HepG2 (cell line): ENCODE data around the gene RTP2. TPM values are rescaled to one million over a fixed set of nuclear protein-coding genes. Genes with fewer than 3 reads are reported as not detected.
A peak's percentile ranks its signal among the peaks of the same experiment; 100 is the strongest.

Experiments
- CBX5 ChIP-seq: sonication (generic); formaldehyde crosslinking; IDR thresholded peaks from 2 replicates; pipeline ENCODE4 v1.4.0; 2020; ENCODE audit warnings: missing genetic modification reagents, borderline replicate concordance
- FLYWCH1 ChIP-seq: sonication (generic); formaldehyde crosslinking; IDR thresholded peaks from 2 replicates; pipeline ENCODE4 v1.8.1; 2023; ENCODE audit warnings: mild to moderate bottlenecking, missing genetic modification reagents
- FOXO1 ChIP-seq: sonication (generic); formaldehyde crosslinking; IDR thresholded peaks from 2 replicates; pipeline ENCODE4 v1.4.0; 2020; ENCODE audit warnings: missing genetic modification reagents
- HNF1A ChIP-seq, 2 experiments: sonication (generic) in 1 of 2; formaldehyde crosslinking in 1 of 2; IDR thresholded peaks; 2 replicates each; pipeline versions ENCODE4 v1.4.0 to v1.6.1; 2016 to 2020; ENCODE audit warnings: borderline replicate concordance in 1 of 2, low read depth in 1 of 2, mild to moderate bottlenecking in 1 of 2, missing genetic modification reagents in 1 of 2
- KDM2A ChIP-seq: sonication (generic); formaldehyde crosslinking; IDR thresholded peaks from 2 replicates; pipeline ENCODE4 v1.4.0; 2020; ENCODE audit warnings: low read depth, missing genetic modification reagents, borderline replicate concordance
- KDM5B ChIP-seq: sonication (generic); formaldehyde crosslinking; IDR thresholded peaks from 2 replicates; pipeline ENCODE4 v1.4.0; 2020; ENCODE audit warnings: missing genetic modification reagents, mild to moderate bottlenecking, borderline replicate concordance
- NFAT5 ChIP-seq: sonication (generic); formaldehyde crosslinking; IDR thresholded peaks from 2 replicates; pipeline ENCODE4 v1.4.0; 2020; ENCODE audit warnings: missing genetic modification reagents
- PHF8 ChIP-seq: sonication (generic); formaldehyde crosslinking; IDR thresholded peaks from 2 replicates; pipeline ENCODE4 v1.5.0; 2020; ENCODE audit warnings: missing genetic modification reagents
- RBFOX2 ChIP-seq: fragments of 200-400 bp; formaldehyde crosslinking; IDR thresholded peaks from 2 replicates; pipeline ENCODE4 v1.6.1; 2017; ENCODE audit warnings: low read depth, mild to moderate bottlenecking, low read length
- SMC3 ChIP-seq: IDR thresholded peaks from 2 replicates; pipeline ENCODE4 v1.6.1; 2011; ENCODE audit warnings: low read length, improper control_type of control experiment
- SYNCRIP ChIP-seq: fragments of 200-400 bp; formaldehyde crosslinking; IDR thresholded peaks from 2 replicates; pipeline ENCODE4 v1.6.1; 2018; ENCODE audit warnings: mild to moderate bottlenecking, low read depth, low read length; ENCODE audit not compliant: insufficient read depth
- THYN1 ChIP-seq: sonication (generic); formaldehyde crosslinking; IDR thresholded peaks from 2 replicates; pipeline ENCODE4 v1.8.1; 2023; ENCODE audit warnings: low read depth, mild to moderate bottlenecking, moderate library complexity, missing genetic modification reagents, borderline replicate concordance
- ZEB1 ChIP-seq: IDR thresholded peaks from 2 replicates; pipeline ENCODE4 v1.6.1; 2012; ENCODE audit warnings: mild to moderate bottlenecking, low read depth, inconsistent platforms; ENCODE audit not compliant: insufficient replicate concordance
- ZFP82 ChIP-seq: sonication (generic); formaldehyde crosslinking; IDR thresholded peaks from 2 replicates; pipeline ENCODE4 v1.5.1; 2020; ENCODE audit warnings: mild to moderate bottlenecking, missing genetic modification reagents, borderline replicate concordance
- ZMYM4 ChIP-seq: sonication (generic); formaldehyde crosslinking; IDR thresholded peaks from 2 replicates; pipeline ENCODE4 v1.8.1; 2023; ENCODE audit warnings: mild to moderate bottlenecking, missing genetic modification reagents
- ZNF317 ChIP-seq: sonication (generic); formaldehyde crosslinking; IDR thresholded peaks from 2 replicates; pipeline ENCODE4 v1.5.0; 2020; ENCODE audit warnings: mild to moderate bottlenecking, missing genetic modification reagents
- ZNF432 ChIP-seq: sonication (generic); formaldehyde crosslinking; IDR thresholded peaks from 2 replicates; pipeline ENCODE4 v1.5.0; 2020; ENCODE audit warnings: missing genetic modification reagents, mild to moderate bottlenecking, borderline replicate concordance
- ZNF451 ChIP-seq: sonication (generic); formaldehyde crosslinking; IDR thresholded peaks from 2 replicates; pipeline ENCODE4 v1.5.0; 2020; ENCODE audit warnings: mild to moderate bottlenecking, missing genetic modification reagents
- ZNF484 ChIP-seq: sonication (generic); formaldehyde crosslinking; IDR thresholded peaks from 2 replicates; pipeline ENCODE4 v1.5.1; 2020; ENCODE audit warnings: mild to moderate bottlenecking, low read depth, missing genetic modification reagents, borderline replicate concordance
- polyA plus RNA-seq, 8 experiments: library from polyadenylated mRNA; depleted of rRNA in 3 of 8; stranded (reverse) in 7 of 8; unstranded in 1 of 8; fragments of >200 nt; fragmentation: Illumina TruSeq in 4 of 8; extraction: Trizol in 4 of 8; gene quantifications; 2 replicates each; pipeline versions ENCODE4 v1.2.1 to v1.2.3, GENCODE V29; 2011 to 2016; ENCODE audit warnings: low read depth in 4 of 8, missing spikeins in 1 of 8, mixed read lengths in 1 of 8; ENCODE audit not compliant: insufficient read depth in 1 of 8
- total RNA-seq, 5 experiments: library from RNA; depleted of rRNA; stranded (reverse); fragments of >200 nt; fragmentation: Illumina TruSeq; extraction: Trizol; gene quantifications; 2 replicates each; pipeline ENCODE4 v1.2.3, GENCODE V29; 2016; ENCODE audit warnings: low read depth in 1 of 5

Gene RTP2
- total and polyA plus RNA-seq, 2 of the 13 experiments (the other 11 are each of a cell fraction or from before 2014, with no cell fraction given): not detected

- TF ChIP-seq NFAT5 (CRISPR knock-in tag) (no peak), HNF1A (IDR thresholded peaks at IDR 0.05; ENCODE audit: low read depth) (no peak), HNF1A (CRISPR knock-in tag; IDR thresholded peaks at IDR 0.05; ENCODE audit: borderline replicate concordance) (0 out of 2 replicates have a peak, but pooled peaks have one; percentile 24), SYNCRIP (no peak), PHF8 (CRISPR knock-in tag) (peak; percentile 27; the same call in 1 of the 2 replicates), KDM5B (CRISPR knock-in tag) (peak; percentile 18; the same call in 1 of the 2 replicates), RBFOX2 (peak; percentile 82), ZEB1 (peak; percentile 76), ZNF317 (CRISPR knock-in tag) (0 out of 2 replicates have a peak, but pooled peaks have one; percentile 58), FLYWCH1 (CRISPR knock-in tag) (no peak), ZNF432 (CRISPR knock-in tag) (no peak), ZNF451 (no peak), ZNF484 (CRISPR knock-in tag) (no peak), CBX5 (no peak), ZFP82 (CRISPR knock-in tag) (no peak), THYN1 (0 out of 2 replicates have a peak, but pooled peaks have one; percentile 40), SMC3 (peak; percentile 77), ZMYM4 (peak; percentile 44), KDM2A (CRISPR knock-in tag) (peak; percentile 8; the same call in 1 of the 2 replicates), FOXO1 (CRISPR knock-in tag) (0 out of 2 replicates have a peak, but pooled peaks have one; percentile 31)
Measured at GRCh38 chr3:187741403-187742350, 39.3 kb upstream of the RTP2 start (continued).
